K562 (cell line): Measurements from ENCODE around the gene TRMT10B. TPM values are rescaled to one million over a fixed set of nuclear protein-coding genes. Genes with fewer than 3 reads are reported as not detected.

Experiments used
- ATAC-seq: fragments of 200-7000 bp; cut with Tn5 transposase; 3 replicates; pipeline ENCODE4 v1.9.1; 2020; ENCODE audit warnings: moderate library complexity
- BruUV-seq: library from RNA; stranded (reverse); fragments of 400-500 nt; replicated peaks from 2 replicates; lab custom pipeline; 2021; lab: Mats Ljungman, UMichigan
- CTCF ChIA-PET: fragments of 300-600 bp; formaldehyde crosslinking; extraction: SDS; loops from one replicate; lab custom pipeline; 2021; ENCODE audit warnings: low intra/inter-chr PET ratio; lab: Yijun Ruan, JAX
- POLR2A ChIA-PET: fragments of 300-600, 350-650 bp; sonication (Branson Sonifier 250); formaldehyde crosslinking; extraction: SDS; loops from one replicate; lab custom pipeline; 2021; ENCODE audit warnings: antibody characterized with exemption, inconsistent platforms; lab: Yijun Ruan, JAX
- DNase-seq, 4 experiments: peaks; one replicate each; pipeline versions ENCODE4 v3.0.0 to v3.0.0-alpha.2; 2011 to 2018; ENCODE audit warnings: low spot score in 3 of 4, mixed read lengths in 3 of 4; ENCODE audit errors: extremely low read depth in 1 of 4
- FAIRE-seq: peaks from 2 replicates; lab custom pipeline; 2011; peaks lifted over from hg19 to GRCh38; lab: Jason Lieb, UNC
- H2AFZ ChIP-seq: 2 replicates; pipeline ENCODE4 v1.6.0; 2011; ENCODE audit warnings: low read depth, low read length, control low read depth, inconsistent platforms
- H3K27ac ChIP-seq: fragments of 200-600 bp; 3 replicates; pipeline ENCODE4 v1.8.0; 2011; ENCODE audit warnings: low read depth, mild to moderate bottlenecking, control low read depth, inconsistent platforms, low read length, moderate library complexity, mixed read lengths; ENCODE audit errors: extremely low read depth
- H3K27me3 ChIP-seq, 2 experiments: fragments of 300-600 bp in 1 of 2; 2 replicates in 1 of 2; 3 replicates in 1 of 2; pipeline versions ENCODE4 v1.6.0 to v1.8.0; 2011; ENCODE audit warnings: inconsistent platforms in 2 of 2, low read length in 2 of 2, mild to moderate bottlenecking in 1 of 2, mixed read lengths in 1 of 2, moderate library complexity in 1 of 2; ENCODE audit not compliant: control insufficient read depth in 2 of 2, insufficient read depth in 2 of 2
- H3K36me3 ChIP-seq: fragments of 300-600 bp; 3 replicates; pipeline ENCODE4 v1.8.0; 2011; ENCODE audit warnings: mild to moderate bottlenecking, low read length, inconsistent platforms; ENCODE audit not compliant: control insufficient read depth, insufficient read depth
- H3K4me1 ChIP-seq, 2 experiments: fragments of 200-600 bp in 1 of 2; replicated peaks in 1 of 2; 2 replicates in 1 of 2; 3 replicates in 1 of 2; pipeline versions ENCODE4 v1.5.1 to v1.8.0; 2011; ENCODE audit warnings: inconsistent platforms in 2 of 2, low read length in 2 of 2, mild to moderate bottlenecking in 1 of 2, mixed read lengths in 1 of 2, moderate library complexity in 1 of 2; ENCODE audit not compliant: control insufficient read depth in 2 of 2, insufficient read depth in 2 of 2
- H3K4me2 ChIP-seq: 2 replicates; pipeline ENCODE4 v1.6.1; 2011; ENCODE audit warnings: low read length, control low read depth, inconsistent platforms, mixed read lengths; ENCODE audit not compliant: insufficient read depth
- H3K4me3 ChIP-seq: fragments of 200-600 bp; sonication (generic), shearing (Covaris generic); 2 replicates; pipeline ENCODE4 v1.5.1; 2016; ENCODE audit warnings: control low read depth, inconsistent platforms
- H3K79me2 ChIP-seq: fragments of 200-600 bp; 3 replicates; pipeline ENCODE4 v1.8.0; 2011; ENCODE audit warnings: low read length, inconsistent platforms; ENCODE audit not compliant: control insufficient read depth, insufficient read depth
- H3K9ac ChIP-seq, 2 experiments: 2 replicates each; pipeline versions ENCODE4 v1.6.0 to v1.6.1; 2011; ENCODE audit warnings: low read depth in 2 of 2, low read length in 2 of 2, control low read depth in 1 of 2, inconsistent platforms in 1 of 2, mild to moderate bottlenecking in 1 of 2, mixed read lengths in 1 of 2; ENCODE audit not compliant: insufficient read depth in 1 of 2
- H3K9me1 ChIP-seq: one replicate; pipeline ENCODE4 v1.6.0; 2011; ENCODE audit warnings: inconsistent platforms, mild to moderate bottlenecking, low read length, moderate library complexity; ENCODE audit not compliant: control insufficient read depth, insufficient read depth
- H3K9me3 ChIP-seq: replicated peaks from 2 replicates; pipeline ENCODE4 v1.5.1; 2011; ENCODE audit warnings: low read depth, low read length, inconsistent platforms; ENCODE audit not compliant: control insufficient read depth, insufficient read depth
- H4K20me1 ChIP-seq: replicated peaks from 2 replicates; pipeline ENCODE4 v1.6.1; 2011; ENCODE audit warnings: low read length, inconsistent platforms, mixed read lengths; ENCODE audit not compliant: control insufficient read depth, insufficient read depth
- GATAD2A ChIP-seq: fragments of 450-650 bp; IDR thresholded peaks from 2 replicates; pipeline ENCODE4 v1.6.1; 2017
- GATAD2B ChIP-seq: fragments of 450-650 bp; IDR thresholded peaks from 2 replicates; pipeline ENCODE4 v1.6.1; 2017; ENCODE audit warnings: mild to moderate bottlenecking, borderline replicate concordance
- HMGN3 ChIP-seq: IDR thresholded peaks from 2 replicates; pipeline ENCODE4 v1.6.1; 2011; ENCODE audit warnings: borderline replicate concordance, low read depth, mild to moderate bottlenecking, mixed read lengths, low read length; ENCODE audit not compliant: insufficient read length; ENCODE audit errors: extremely low read depth
- MNT ChIP-seq, 2 experiments: fragments of 450-650 bp; conservative IDR thresholded peaks; 2 replicates each; pipeline ENCODE4 v1.6.1; 2017; ENCODE audit warnings: mild to moderate bottlenecking in 2 of 2, moderate library complexity in 2 of 2
- NONO ChIP-seq, 2 experiments: fragments of 200-400 bp in 1 of 2; fragments of 450-650 bp in 1 of 2; formaldehyde crosslinking in 1 of 2; IDR thresholded peaks; 2 replicates each; pipeline ENCODE4 v1.6.1; 2017; ENCODE audit warnings: low read depth in 2 of 2, mild to moderate bottlenecking in 2 of 2, moderate library complexity in 2 of 2, low read length in 1 of 2
- SMAD2 ChIP-seq: fragments of 150-350 bp; IDR thresholded peaks from 2 replicates; pipeline ENCODE4 v1.6.1; 2014; ENCODE audit warnings: low read depth, mild to moderate bottlenecking, low read length
- ZBTB9 ChIP-seq: fragments of 450-650 bp; formaldehyde crosslinking; IDR thresholded peaks from 2 replicates; pipeline ENCODE4 v1.4.0; 2020; ENCODE audit warnings: mild to moderate bottlenecking, moderate library complexity
- ZNF232 ChIP-seq: sonication (generic); formaldehyde crosslinking; IDR thresholded peaks from 2 replicates; pipeline ENCODE4 v1.8.0; 2022; ENCODE audit warnings: mild to moderate bottlenecking, missing genetic modification reagents
- ZNF518B ChIP-seq: fragments of 250-450 bp; sonication (Bioruptor Pico); IDR thresholded peaks from 2 replicates; pipeline ENCODE4 v1.5.0; 2021; ENCODE audit warnings: mild to moderate bottlenecking, moderate library complexity
- WGBS: fragments of 100-300 bp; shearing (Covaris generic); methylation state at CpG from one replicate; pipeline ENCODE4 v1.1.6; 2016; ENCODE audit warnings: low coverage, mixed read lengths; ENCODE audit not compliant: insufficient coverage; ENCODE audit errors: missing lambda C conversion rate; 5-methylcytosine and 5-hydroxymethylcytosine counted together
- in situ Hi-C: fragments of 300-500 bp; cut with MboI; formaldehyde crosslinking; loops from 4 replicates; pipeline ENCODE4 v1.15.0; 2018; ENCODE audit warnings: inconsistent platforms, mixed read lengths
- intact Hi-C: fragments of 100-400 bp; cut with micrococcal nuclease; formaldehyde crosslinking; loops from 2 replicates; pipeline ENCODE4 v1.14.2; 2022
- polyA plus RNA-seq, 8 experiments: library from polyadenylated mRNA; depleted of rRNA in 4 of 8; stranded (reverse) in 5 of 8; unstranded in 3 of 8; fragments of >200 nt; fragmentation: Nextera tagmentation in 2 of 8; fragmentation: Illumina TruSeq in 1 of 8; extraction: Ambion mirVana in 2 of 8; extraction: Trizol in 1 of 8; gene quantifications; 2 replicates each; pipeline versions ENCODE4 v1.2.1 to v1.2.3, GENCODE V29; 2011 to 2014; ENCODE audit warnings: inconsistent platforms in 1 of 8, missing spikeins in 1 of 8
- total RNA-seq, 7 experiments: library from RNA; depleted of rRNA in 6 of 7; stranded (reverse); fragments of >200 nt in 6 of 7; fragmentation: Illumina TruSeq in 2 of 7; extraction: Trizol in 2 of 7; gene quantifications; 2 replicates each; pipeline versions ENCODE4 v1.2.1 to v1.2.3, GENCODE V29; 2011 to 2021; ENCODE audit warnings: low replicate concordance in 1 of 7

Gene TRMT10B
- total and polyA plus RNA-seq, 9 of the 15 experiments (the other 6 are each of a cell fraction or from before 2014, with no cell fraction given) = 2.9 to 13.4 (median 7.0) TPM

GRCh38 chr9:37792122-37792521 is 38.5 kb downstream of the TRMT10B start:
- TF ChIP-seq GATAD2A = no peak
- no peak for TF ChIP-seq ZNF518B (CRISPR knock-in tag)
- no peak for TF ChIP-seq NONO (IDR thresholded peaks at IDR 0.05; ENCODE audit: low read depth in 2 of 2, low read length in 1 of 2)
- TF ChIP-seq ZBTB9 = no peak
- TF ChIP-seq SMAD2 = no peak
- no peak for TF ChIP-seq GATAD2B
- no peak for TF ChIP-seq HMGN3
- no peak for TF ChIP-seq MNT (conservative IDR thresholded peaks at IDR 0.05)
- TF ChIP-seq ZNF232 (CRISPR knock-in tag) = no peak
- intact Hi-C loops (no loop called here), in situ Hi-C loops (no loop called here)
- no peak overlapping the region for H2AFZ ChIP-seq
- H3K79me2 ChIP-seq = no peaks in the 10 kb centered on the region
- H3K4me3 ChIP-seq = no peak overlapping the region
- POLR2A ChIA-PET = no interaction called here
- H3K27ac ChIP-seq = no peak overlapping the region
- no TSS peak for BruUV-seq
- CTCF ChIA-PET = no interaction called here
- DNase-seq (no peak), ATAC-seq (no peak), FAIRE-seq (no peak)
- WGBS = 64% methylated on average over 5 of the region's 5 CpGs
- no peaks in the 10 kb centered on the region for H3K27me3 ChIP-seq
- H3K9ac ChIP-seq = no peak overlapping the region
- no peak overlapping the region for H3K4me2 ChIP-seq
- peaks cover 4 to 7% of the 10 kb centered on the region in 2 experiments; a peak in 4 of 5 replicates for H3K4me1 ChIP-seq
- H4K20me1 ChIP-seq = no peaks in the 10 kb centered on the region
- H3K36me3 ChIP-seq = no peaks in the 10 kb centered on the region
- no peaks in the 10 kb centered on the region for H3K9me3 ChIP-seq
- H3K9me1 ChIP-seq = no peaks in the 10 kb centered on the region
